B cell (primary cell): Measurements from ENCODE around the gene PARP8. TPM values are rescaled to one million over a fixed set of nuclear protein-coding genes. Genes with fewer than 3 reads are reported as not detected.
A peak's percentile ranks its signal among the peaks of the same experiment; 100 is the strongest.

Experiments
- ATAC-seq: fragments of 200-7000 bp; cut with Tn5 transposase; one replicate; pipeline ENCODE4 v1.10.0; 2021; ENCODE audit warnings: low read depth, mild to moderate bottlenecking, moderate number of reproducible peaks, moderate library complexity
- CTCF ChIA-PET: fragments of 350-600 bp; sonication (Branson Sonifier 250); formaldehyde crosslinking; loops from one replicate; lab custom pipeline; 2021; ENCODE audit warnings: antibody characterized with exemption, inconsistent platforms; lab: Charles Lee
- POLR2A ChIA-PET: fragments of 350-600 bp; sonication (Branson Sonifier 250); formaldehyde crosslinking; loops from one replicate; lab custom pipeline; 2021; ENCODE audit warnings: antibody characterized with exemption; lab: Charles Lee
- DNase-seq: peaks from one replicate; pipeline ENCODE4 v3.0.0; 2013
- H2AFZ ChIP-seq: 2 replicates; pipeline ENCODE4 v1.6.1; 2012; ENCODE audit warnings: mild to moderate bottlenecking, low read depth, low read length; ENCODE audit not compliant: insufficient read depth, poor library complexity, severe bottlenecking
- H3K27ac ChIP-seq, 2 donors: 1 replicate in 1 of 2; 2 replicates in 1 of 2; pipeline ENCODE4 v1.5.1; 2012 to 2013; ENCODE audit warnings: low read length in 2 of 2, mild to moderate bottlenecking in 2 of 2, moderate library complexity in 1 of 2
- H3K27me3 ChIP-seq, 4 experiments: fragments of 200-600 bp in 1 of 4; sonication (generic) in 1 of 4; replicated peaks in 1 of 4; 1 replicate in 2 of 4; 2 replicates in 2 of 4; pipeline versions ENCODE4 v1.6.1 to v1.7.0; 2013 to 2016; ENCODE audit warnings: low read length in 3 of 4, mild to moderate bottlenecking in 2 of 4, mixed read lengths in 1 of 4, moderate library complexity in 1 of 4; ENCODE audit not compliant: insufficient read depth in 4 of 4, control insufficient read depth in 3 of 4; ENCODE audit errors: control extremely low read depth in 1 of 4
- H3K36me3 ChIP-seq, 2 experiments: replicated peaks in 1 of 2; 1 replicate in 1 of 2; 2 replicates in 1 of 2; pipeline versions ENCODE4 v1.6.1 to v1.7.1; 2013; ENCODE audit warnings: low read length in 1 of 2; ENCODE audit not compliant: insufficient read depth in 2 of 2, control insufficient read depth in 1 of 2; ENCODE audit errors: control extremely low read depth in 1 of 2, extremely low read depth in 1 of 2
- H3K4me1 ChIP-seq, 2 donors: fragments of 200-600 bp in 1 of 2; sonication (generic) in 1 of 2; 1 replicate in 1 of 2; 2 replicates in 1 of 2; pipeline versions ENCODE4 v1.5.1 to v1.6.1; 2013 to 2017; ENCODE audit warnings: low read length in 2 of 2; ENCODE audit not compliant: control insufficient read depth in 2 of 2, insufficient read depth in 2 of 2
- H3K4me2 ChIP-seq: replicated peaks from 2 replicates; pipeline ENCODE3; 2012; ENCODE audit warnings: mild to moderate bottlenecking, low read depth, low read length; ENCODE audit not compliant: poor library complexity, severe bottlenecking
- H3K4me3 ChIP-seq, 5 experiments: fragments of 200-600 bp in 1 of 5; sonication (generic) in 1 of 5; 1 replicate in 3 of 5; 2 replicates in 2 of 5; pipeline versions ENCODE4 v1.5.1 to v1.7.0; 2011 to 2016; ENCODE audit warnings: low read length in 4 of 5, mild to moderate bottlenecking in 4 of 5, low read depth in 2 of 5, control low read depth in 1 of 5, moderate library complexity in 1 of 5; ENCODE audit not compliant: insufficient read depth in 1 of 5; ENCODE audit errors: control extremely low read depth in 1 of 5, extremely low read depth in 1 of 5
- H3K79me2 ChIP-seq: fragments of 200-600 bp; sonication (generic); one replicate; pipeline ENCODE4 v1.6.0; 2016; ENCODE audit warnings: low read length; ENCODE audit not compliant: control insufficient read depth, insufficient read depth
- H3K9ac ChIP-seq: fragments of 200-600 bp; sonication (generic); 2 replicates; pipeline ENCODE4 v1.6.1; 2017; ENCODE audit warnings: mild to moderate bottlenecking, low read length, moderate library complexity
- H3K9me3 ChIP-seq, 3 donors: one replicate each; pipeline versions ENCODE4 v1.6.1 to v1.7.1; 2013; ENCODE audit warnings: low read length in 2 of 3; ENCODE audit not compliant: control insufficient read depth in 2 of 3, insufficient read depth in 1 of 3; ENCODE audit errors: control extremely low read depth in 1 of 3
- H4K20me1 ChIP-seq: 2 replicates; pipeline ENCODE4 v1.6.0; 2012; ENCODE audit warnings: mild to moderate bottlenecking, low read length; ENCODE audit not compliant: insufficient read depth, control insufficient read depth, poor library complexity, severe bottlenecking
- H3K27ac Mint-ChIP-seq: one replicate; pipeline ENCODE4 v1.8.0; 2021; ENCODE audit warnings: mixed read lengths
- H3K27me3 Mint-ChIP-seq: one replicate; pipeline ENCODE4 v1.8.0; 2021; ENCODE audit warnings: mixed read lengths
- H3K4me1 Mint-ChIP-seq: one replicate; pipeline ENCODE4 v1.8.0; 2021; ENCODE audit warnings: mixed read lengths
- H3K4me3 Mint-ChIP-seq: one replicate; pipeline ENCODE4 v1.8.0; 2021; ENCODE audit warnings: mixed read lengths
- H3K9me3 Mint-ChIP-seq: one replicate; pipeline ENCODE4 v1.8.0; 2022; ENCODE audit warnings: mixed read lengths; ENCODE audit not compliant: insufficient read depth
- EZH2 ChIP-seq: IDR thresholded peaks from 2 replicates; pipeline ENCODE4 v1.6.1; 2012; ENCODE audit warnings: borderline replicate concordance, low read depth, mild to moderate bottlenecking, moderate library complexity, low read length; ENCODE audit not compliant: insufficient read depth, poor library complexity, severe bottlenecking
- WGBS: methylation state at CpG from one replicate; pipeline ENCODE4 v1.1.5; 2013; ENCODE audit warnings: missing lambda C conversion rate; ENCODE audit not compliant: insufficient coverage; 5-methylcytosine and 5-hydroxymethylcytosine counted together
- intact Hi-C: fragments of 100-400 bp; cut with micrococcal nuclease; formaldehyde crosslinking; loops from one replicate; pipeline ENCODE4 v1.10.0; 2022
- polyA plus RNA-seq: library from polyadenylated mRNA; depleted of rRNA; stranded (reverse); fragments of >200 nt; gene quantifications from 2 replicates; pipeline ENCODE4 v1.2.3, GENCODE V29; 2012
- total RNA-seq, 2 donors: library from RNA; stranded (reverse); fragments of 120-200 nt in 1 of 2; gene quantifications; 1 replicate in 1 of 2; 2 replicates in 1 of 2; pipeline versions ENCODE4 v1.2.3 to v1.2.4, GENCODE V29; 2013 to 2022
- TF ChIP-seq, protein P1 (sequence below): fragments of 200-600 bp; IDR thresholded peaks from one replicate; pipeline ENCODE4 v1.8.0; 2022; ENCODE audit warnings: antibody characterized with exemption, mild to moderate bottlenecking

Gene PARP8
- total and polyA plus RNA-seq, 2 donors (not counting 1 experiment from before 2014, with no cell fraction given), result 36.2 to 83.6 TPM

DNA sequence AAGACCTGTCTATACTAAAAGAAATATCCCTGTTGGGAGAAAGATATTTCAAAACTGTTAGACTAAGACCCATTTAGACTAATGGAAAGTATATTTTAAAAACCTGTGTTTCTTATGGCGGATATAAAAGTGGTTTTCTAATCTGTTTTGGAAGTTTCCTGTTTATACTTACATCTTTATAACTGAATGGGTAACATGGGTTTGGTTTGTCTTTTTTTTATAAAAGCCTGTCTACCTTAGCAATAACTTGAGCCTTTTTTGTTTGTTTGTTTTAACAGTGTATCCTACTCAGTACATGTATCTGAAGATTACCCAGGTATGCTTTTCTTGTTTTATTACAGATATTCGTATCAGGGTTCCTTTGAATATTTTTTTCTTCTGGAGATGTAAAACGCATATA lies 83.4 kb downstream of the PARP8 start:
- TF ChIP-seq EZH2, result no peak
- TF ChIP-seq, protein P1, sequence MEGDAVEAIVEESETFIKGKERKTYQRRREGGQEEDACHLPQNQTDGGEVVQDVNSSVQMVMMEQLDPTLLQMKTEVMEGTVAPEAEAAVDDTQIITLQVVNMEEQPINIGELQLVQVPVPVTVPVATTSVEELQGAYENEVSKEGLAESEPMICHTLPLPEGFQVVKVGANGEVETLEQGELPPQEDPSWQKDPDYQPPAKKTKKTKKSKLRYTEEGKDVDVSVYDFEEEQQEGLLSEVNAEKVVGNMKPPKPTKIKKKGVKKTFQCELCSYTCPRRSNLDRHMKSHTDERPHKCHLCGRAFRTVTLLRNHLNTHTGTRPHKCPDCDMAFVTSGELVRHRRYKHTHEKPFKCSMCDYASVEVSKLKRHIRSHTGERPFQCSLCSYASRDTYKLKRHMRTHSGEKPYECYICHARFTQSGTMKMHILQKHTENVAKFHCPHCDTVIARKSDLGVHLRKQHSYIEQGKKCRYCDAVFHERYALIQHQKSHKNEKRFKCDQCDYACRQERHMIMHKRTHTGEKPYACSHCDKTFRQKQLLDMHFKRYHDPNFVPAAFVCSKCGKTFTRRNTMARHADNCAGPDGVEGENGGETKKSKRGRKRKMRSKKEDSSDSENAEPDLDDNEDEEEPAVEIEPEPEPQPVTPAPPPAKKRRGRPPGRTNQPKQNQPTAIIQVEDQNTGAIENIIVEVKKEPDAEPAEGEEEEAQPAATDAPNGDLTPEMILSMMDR, result no peak
- Mint-ChIP-seq H3K4me1 (peaks cover 31% of the 10 kb centered on the region), H3K27ac (no peak overlapping the region), H3K4me3 (no peak overlapping the region), H3K9me3 (no peaks in the 10 kb centered on the region), H3K27me3 (no peaks in the 10 kb centered on the region)
- no peak overlapping the region for H2AFZ ChIP-seq
- intact Hi-C loops, result loop anchor here (2.0 to 10.0 kb wide), 3 partner anchors 38 to 235 kb away; partner anchors contain the start of gene PARP8
- no peak for ATAC-seq
- no peak for DNase-seq
- no CpG with 5 or more reads among the region's 3 CpGs for WGBS
- H3K4me1 ChIP-seq, result peaks cover 5 to 9% of the 10 kb centered on the region in 2 donors
- no peak overlapping the region for H3K9ac ChIP-seq
- POLR2A ChIA-PET, result no interaction called here
- peaks cover 62% of the 10 kb centered on the region for H3K79me2 ChIP-seq
- no peak overlapping the region for H3K4me3 ChIP-seq
- H4K20me1 ChIP-seq, result no peaks in the 10 kb centered on the region
- H3K27me3 ChIP-seq, result no peaks in the 10 kb centered on the region
- CTCF ChIA-PET, result no interaction called here
- H3K9me3 ChIP-seq, result no peaks in the 10 kb centered on the region
- H3K4me2 ChIP-seq, result no peak overlapping the region
- no peaks in the 10 kb centered on the region for H3K36me3 ChIP-seq
- H3K27ac ChIP-seq, result peak overlapping the region in 1 of 2 donors; percentile 2

DNA sequence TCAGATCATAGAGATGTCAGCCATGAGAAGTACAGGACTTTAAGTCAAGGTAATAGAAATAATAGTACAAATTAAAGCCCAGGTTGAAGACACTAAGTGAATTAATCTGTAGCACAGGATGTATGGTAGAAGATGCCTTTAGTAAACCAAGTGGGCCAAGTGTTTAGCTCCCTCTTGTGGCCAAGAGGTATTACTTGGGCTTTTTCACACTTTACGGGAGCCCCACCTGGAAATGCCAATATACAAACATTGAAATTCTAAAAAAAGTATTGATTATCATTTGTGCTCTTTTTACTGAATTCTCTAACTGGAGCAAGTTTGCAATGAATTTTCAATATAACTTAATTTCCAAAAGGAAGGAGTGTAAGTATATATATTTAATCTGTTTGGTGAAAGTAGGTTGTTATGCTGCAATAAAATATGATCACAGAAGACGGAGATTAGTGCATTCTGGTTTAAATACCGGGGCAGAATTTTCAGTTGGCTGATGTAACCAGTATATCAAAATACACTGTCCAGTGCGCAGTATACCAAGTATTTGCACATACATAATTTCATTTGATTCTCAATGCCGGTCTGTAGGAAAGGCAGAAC lies 84.7 kb downstream of the PARP8 start:
- ChIA-PET CTCF (interaction anchor here (0.7 to 2.5 kb wide), 14 partner anchors 8 to 328 kb away, joined by 3 to 15 read pairs (median 4); partner anchors contain the start of gene EMB), POLR2A (no interaction called here)
- Histone ChIP-seq H3K27ac (peak overlapping the region in 1 of 2 donors; percentile 39), H3K27me3 (no peaks in the 10 kb centered on the region), H2AFZ (no peak overlapping the region), H4K20me1 (no peaks in the 10 kb centered on the region), H3K4me2 (no peak overlapping the region), H3K9ac (no peak overlapping the region), H3K4me1 (peaks cover 0 to 2% of the 10 kb centered on the region in 2 donors), H3K36me3 (no peaks in the 10 kb centered on the region), H3K9me3 (no peaks in the 10 kb centered on the region), H3K4me3 (no peak overlapping the region), H3K79me2 (peaks cover 51% of the 10 kb centered on the region)
- intact Hi-C loops, result loop anchor here (2.0 to 10.0 kb wide), 3 partner anchors 39 to 236 kb away; partner anchors contain the start of gene PARP8
- DNase-seq (peak; percentile 79), ATAC-seq (peak; percentile 80)
- no peak overlapping the region for H3K27ac Mint-ChIP-seq
- H3K4me1 Mint-ChIP-seq, result peaks cover 29% of the 10 kb centered on the region
- no CpG with 5 or more reads among the region's 5 CpGs for WGBS
- TF ChIP-seq, protein P1, result peak; percentile 92
- TF ChIP-seq EZH2, result no peak
- no peak overlapping the region for H3K4me3 Mint-ChIP-seq
- no peaks in the 10 kb centered on the region for H3K9me3 Mint-ChIP-seq
- H3K27me3 Mint-ChIP-seq, result no peaks in the 10 kb centered on the region
